H1 (cell line): ENCODE measurements around the gene ZNF184. TPM values are rescaled to one million over a fixed set of nuclear protein-coding genes. Genes with fewer than 3 reads are reported as not detected.

Experiments used
- BACH1 ChIP-seq: IDR thresholded peaks from 2 replicates; pipeline ENCODE4 v1.6.1; 2012; ENCODE audit warnings: low read length, improper control_type of control experiment
- CREB1 ChIP-seq: IDR thresholded peaks from 2 replicates; pipeline ENCODE4 v1.6.1; 2012; ENCODE audit warnings: inconsistent platforms
- FOSL1 ChIP-seq: IDR thresholded peaks from 2 replicates; pipeline ENCODE4 v1.6.1; 2011; ENCODE audit warnings: mild to moderate bottlenecking, low read depth, low read length, moderate library complexity; ENCODE audit not compliant: insufficient read depth
- GTF2F1 ChIP-seq: IDR thresholded peaks from 2 replicates; pipeline ENCODE4 v1.6.1; 2012; ENCODE audit warnings: low read depth, low read length, improper control_type of control experiment, borderline replicate concordance
- JUN ChIP-seq: IDR thresholded peaks from 2 replicates; pipeline ENCODE4 v1.6.1; 2011; ENCODE audit warnings: low read depth, mild to moderate bottlenecking, improper control_type of control experiment, low read length
- KDM4A ChIP-seq: IDR thresholded peaks from one replicate; pipeline ENCODE4 v1.7.1; 2012; ENCODE audit warnings: low read depth, mild to moderate bottlenecking, moderate library complexity, low read length, inconsistent platforms; ENCODE audit not compliant: severe bottlenecking
- KDM5A ChIP-seq: fragments of 200-600 bp; IDR thresholded peaks from 2 replicates; pipeline ENCODE4 v1.7.1; 2012; ENCODE audit warnings: mild to moderate bottlenecking, low read length, inconsistent platforms, mixed read lengths
- POLR2A ChIP-seq, 2 experiments: IDR thresholded peaks; 1 replicate in 1 of 2; 2 replicates in 1 of 2; pipeline ENCODE4 v1.6.1; 2011; ENCODE audit warnings: low read depth in 2 of 2, low read length in 2 of 2, mild to moderate bottlenecking in 2 of 2; ENCODE audit errors: control extremely low read depth in 1 of 2
- RNF2 ChIP-seq: fragments of 200-900, 300-1000 bp; sonication (generic); IDR thresholded peaks from 2 replicates; pipeline ENCODE4 v1.7.1; 2016; ENCODE audit warnings: borderline replicate concordance, low read depth, mild to moderate bottlenecking, antibody characterized with exemption, low read length; ENCODE audit not compliant: poor library complexity, severe bottlenecking; ENCODE audit errors: missing control alignments
- SP1 ChIP-seq: IDR thresholded peaks from 2 replicates; pipeline ENCODE4 v1.6.1; 2011; ENCODE audit warnings: low read depth, low read length
- SP2 ChIP-seq: IDR thresholded peaks from 2 replicates; pipeline ENCODE4 v1.6.1; 2012; ENCODE audit warnings: mild to moderate bottlenecking, low read length, inconsistent platforms
- TEAD4 ChIP-seq: IDR thresholded peaks from 2 replicates; pipeline ENCODE4 v1.6.1; 2012; ENCODE audit warnings: low read depth, low read length, inconsistent platforms, mixed read lengths
- polyA plus RNA-seq, 7 experiments: library from polyadenylated mRNA; depleted of rRNA in 3 of 7; stranded (reverse) in 5 of 7; unstranded in 2 of 7; fragments of >200 nt in 5 of 7; fragments of 200-250 nt in 2 of 7; gene quantifications; 1 replicate in 5 of 7; 2 replicates in 1 of 7; 4 replicates in 1 of 7; pipeline versions ENCODE4 v1.2.1 to v1.2.3, GENCODE V29; 2011 to 2013; ENCODE audit warnings: missing spikeins in 2 of 7, mixed read lengths in 2 of 7
- total RNA-seq: library from RNA; stranded (reverse); fragmentation: NEBNext Ultra II Directional; extraction: Animal tissue kit (Norgen Biotek cat#: 25700); gene quantifications from 2 replicates; pipeline ENCODE4 v1.2.1, GENCODE V29; 2021
- TF ChIP-seq, protein P1 (sequence below): fragments of 300-600 bp; sonication (generic); IDR thresholded peaks from 2 replicates; pipeline ENCODE4 v1.7.1; 2012; ENCODE audit warnings: low read length, moderate library complexity, mild to moderate bottlenecking, inconsistent platforms; ENCODE audit not compliant: insufficient replicate concordance

Gene ZNF184
- total and polyA plus RNA-seq, 2 of the 8 experiments (the other 6 are each of a cell fraction or from before 2014, with no cell fraction given): 1.9 to 12.3 TPM

DNA sequence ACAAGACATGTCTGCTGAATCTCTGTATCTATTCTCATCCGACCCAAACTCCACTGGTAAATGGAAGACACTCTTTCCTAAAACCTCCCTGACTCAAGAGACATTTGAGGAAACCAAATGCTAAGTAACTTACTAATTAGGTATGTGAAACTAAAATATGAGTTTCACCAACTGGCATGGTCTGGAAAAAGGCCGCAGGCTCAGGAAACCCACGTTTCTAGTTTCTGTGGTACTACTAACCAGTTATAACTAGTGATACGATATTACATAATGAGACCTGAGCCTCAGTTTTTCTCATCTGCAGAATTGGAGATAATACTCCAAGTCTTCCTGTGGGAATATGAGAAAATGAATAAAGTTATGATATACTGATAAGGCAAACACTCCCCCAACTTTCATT, 44.4 kb downstream of the ZNF184 start (continued):
- TF ChIP-seq, protein P1, sequence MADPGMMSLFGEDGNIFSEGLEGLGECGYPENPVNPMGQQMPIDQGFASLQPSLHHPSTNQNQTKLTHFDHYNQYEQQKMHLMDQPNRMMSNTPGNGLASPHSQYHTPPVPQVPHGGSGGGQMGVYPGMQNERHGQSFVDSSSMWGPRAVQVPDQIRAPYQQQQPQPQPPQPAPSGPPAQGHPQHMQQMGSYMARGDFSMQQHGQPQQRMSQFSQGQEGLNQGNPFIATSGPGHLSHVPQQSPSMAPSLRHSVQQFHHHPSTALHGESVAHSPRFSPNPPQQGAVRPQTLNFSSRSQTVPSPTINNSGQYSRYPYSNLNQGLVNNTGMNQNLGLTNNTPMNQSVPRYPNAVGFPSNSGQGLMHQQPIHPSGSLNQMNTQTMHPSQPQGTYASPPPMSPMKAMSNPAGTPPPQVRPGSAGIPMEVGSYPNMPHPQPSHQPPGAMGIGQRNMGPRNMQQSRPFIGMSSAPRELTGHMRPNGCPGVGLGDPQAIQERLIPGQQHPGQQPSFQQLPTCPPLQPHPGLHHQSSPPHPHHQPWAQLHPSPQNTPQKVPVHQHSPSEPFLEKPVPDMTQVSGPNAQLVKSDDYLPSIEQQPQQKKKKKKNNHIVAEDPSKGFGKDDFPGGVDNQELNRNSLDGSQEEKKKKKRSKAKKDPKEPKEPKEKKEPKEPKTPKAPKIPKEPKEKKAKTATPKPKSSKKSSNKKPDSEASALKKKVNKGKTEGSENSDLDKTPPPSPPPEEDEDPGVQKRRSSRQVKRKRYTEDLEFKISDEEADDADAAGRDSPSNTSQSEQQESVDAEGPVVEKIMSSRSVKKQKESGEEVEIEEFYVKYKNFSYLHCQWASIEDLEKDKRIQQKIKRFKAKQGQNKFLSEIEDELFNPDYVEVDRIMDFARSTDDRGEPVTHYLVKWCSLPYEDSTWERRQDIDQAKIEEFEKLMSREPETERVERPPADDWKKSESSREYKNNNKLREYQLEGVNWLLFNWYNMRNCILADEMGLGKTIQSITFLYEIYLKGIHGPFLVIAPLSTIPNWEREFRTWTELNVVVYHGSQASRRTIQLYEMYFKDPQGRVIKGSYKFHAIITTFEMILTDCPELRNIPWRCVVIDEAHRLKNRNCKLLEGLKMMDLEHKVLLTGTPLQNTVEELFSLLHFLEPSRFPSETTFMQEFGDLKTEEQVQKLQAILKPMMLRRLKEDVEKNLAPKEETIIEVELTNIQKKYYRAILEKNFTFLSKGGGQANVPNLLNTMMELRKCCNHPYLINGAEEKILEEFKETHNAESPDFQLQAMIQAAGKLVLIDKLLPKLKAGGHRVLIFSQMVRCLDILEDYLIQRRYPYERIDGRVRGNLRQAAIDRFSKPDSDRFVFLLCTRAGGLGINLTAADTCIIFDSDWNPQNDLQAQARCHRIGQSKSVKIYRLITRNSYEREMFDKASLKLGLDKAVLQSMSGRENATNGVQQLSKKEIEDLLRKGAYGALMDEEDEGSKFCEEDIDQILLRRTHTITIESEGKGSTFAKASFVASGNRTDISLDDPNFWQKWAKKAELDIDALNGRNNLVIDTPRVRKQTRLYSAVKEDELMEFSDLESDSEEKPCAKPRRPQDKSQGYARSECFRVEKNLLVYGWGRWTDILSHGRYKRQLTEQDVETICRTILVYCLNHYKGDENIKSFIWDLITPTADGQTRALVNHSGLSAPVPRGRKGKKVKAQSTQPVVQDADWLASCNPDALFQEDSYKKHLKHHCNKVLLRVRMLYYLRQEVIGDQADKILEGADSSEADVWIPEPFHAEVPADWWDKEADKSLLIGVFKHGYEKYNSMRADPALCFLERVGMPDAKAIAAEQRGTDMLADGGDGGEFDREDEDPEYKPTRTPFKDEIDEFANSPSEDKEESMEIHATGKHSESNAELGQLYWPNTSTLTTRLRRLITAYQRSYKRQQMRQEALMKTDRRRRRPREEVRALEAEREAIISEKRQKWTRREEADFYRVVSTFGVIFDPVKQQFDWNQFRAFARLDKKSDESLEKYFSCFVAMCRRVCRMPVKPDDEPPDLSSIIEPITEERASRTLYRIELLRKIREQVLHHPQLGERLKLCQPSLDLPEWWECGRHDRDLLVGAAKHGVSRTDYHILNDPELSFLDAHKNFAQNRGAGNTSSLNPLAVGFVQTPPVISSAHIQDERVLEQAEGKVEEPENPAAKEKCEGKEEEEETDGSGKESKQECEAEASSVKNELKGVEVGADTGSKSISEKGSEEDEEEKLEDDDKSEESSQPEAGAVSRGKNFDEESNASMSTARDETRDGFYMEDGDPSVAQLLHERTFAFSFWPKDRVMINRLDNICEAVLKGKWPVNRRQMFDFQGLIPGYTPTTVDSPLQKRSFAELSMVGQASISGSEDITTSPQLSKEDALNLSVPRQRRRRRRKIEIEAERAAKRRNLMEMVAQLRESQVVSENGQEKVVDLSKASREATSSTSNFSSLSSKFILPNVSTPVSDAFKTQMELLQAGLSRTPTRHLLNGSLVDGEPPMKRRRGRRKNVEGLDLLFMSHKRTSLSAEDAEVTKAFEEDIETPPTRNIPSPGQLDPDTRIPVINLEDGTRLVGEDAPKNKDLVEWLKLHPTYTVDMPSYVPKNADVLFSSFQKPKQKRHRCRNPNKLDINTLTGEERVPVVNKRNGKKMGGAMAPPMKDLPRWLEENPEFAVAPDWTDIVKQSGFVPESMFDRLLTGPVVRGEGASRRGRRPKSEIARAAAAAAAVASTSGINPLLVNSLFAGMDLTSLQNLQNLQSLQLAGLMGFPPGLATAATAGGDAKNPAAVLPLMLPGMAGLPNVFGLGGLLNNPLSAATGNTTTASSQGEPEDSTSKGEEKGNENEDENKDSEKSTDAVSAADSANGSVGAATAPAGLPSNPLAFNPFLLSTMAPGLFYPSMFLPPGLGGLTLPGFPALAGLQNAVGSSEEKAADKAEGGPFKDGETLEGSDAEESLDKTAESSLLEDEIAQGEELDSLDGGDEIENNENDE: no peak
- TF ChIP-seq FOSL1 (no peak), CREB1 (no peak), GTF2F1 (no peak), SP1 (no peak), POLR2A (IDR thresholded peaks at IDR 0.05; ENCODE audit: control extremely low read depth in 1 of 2, low read depth in 2 of 2, low read length in 2 of 2) (no peak), KDM4A (no peak), RNF2 (no peak), JUN (no peak), TEAD4 (no peak), BACH1 (no peak), SP2 (no peak), KDM5A (no peak)
